CD4-positive, alpha-beta T cell treated with Interleukin-4 for 4 hours (primary cell): ENCODE data around the gene MRPS14.
A peak's percentile ranks its signal among the peaks of the same experiment; 100 is the strongest.

Source experiments
- DNase-seq: peaks from one replicate; pipeline ENCODE4 v3.0.0-alpha.2; 2020

The MRPS14 gene

GRCh38 chr1:174982971-174983689 is 40.1 kb downstream of the MRPS14 start:
- DNase-seq = peak; percentile 72

- no peak for DNase-seq
Measured at GRCh38 chr1:174976436-174977108, 46.7 kb downstream of the MRPS14 start.

GRCh38 chr1:174975764-174976163 is 47.5 kb downstream of the MRPS14 start:
- no peak for DNase-seq

- DNase-seq = no peak
Measured at GRCh38 chr1:174974711-174975119, 48.5 kb downstream of the MRPS14 start.

GRCh38 chr1:174971902-174972301 is 51.3 kb downstream of the MRPS14 start:
- no peak for DNase-seq

- DNase-seq = no peak
Measured at GRCh38 chr1:174971466-174971865, 51.8 kb downstream of the MRPS14 start.

- no peak for DNase-seq
Measured at GRCh38 chr1:174969977-174970376, 53.2 kb downstream of the MRPS14 start.

- DNase-seq = peak; percentile 92
Measured at GRCh38 chr1:174968750-174969244, 54.4 kb downstream of the MRPS14 start.

- peak; percentile 76 for DNase-seq
Measured at GRCh38 chr1:174967845-174968705, 55.1 kb downstream of the MRPS14 start.

GRCh38 chr1:174966008-174966572 is 57.1 kb downstream of the MRPS14 start:
- no peak for DNase-seq

GRCh38 chr1:174965362-174966007 is 57.7 kb downstream of the MRPS14 start:
- no peak for DNase-seq

- DNase-seq = peak; percentile 64
Measured at GRCh38 chr1:174964972-174965361, 58.3 kb downstream of the MRPS14 start.

- DNase-seq = peak; percentile 90
Measured at GRCh38 chr1:174964261-174964971, 58.8 kb downstream of the MRPS14 start.

GRCh38 chr1:174963529-174964125 is 59.6 kb downstream of the MRPS14 start:
- no peak for DNase-seq
